ENCODE measurements around the gene APOB.

Gene APOB

GRCh38 chr2:20977520-20978180, 66.2 kb downstream of the APOB start:
- no peak for DNase-seq (ENCODE audit: low read depth in 2 of 2)

DNA sequence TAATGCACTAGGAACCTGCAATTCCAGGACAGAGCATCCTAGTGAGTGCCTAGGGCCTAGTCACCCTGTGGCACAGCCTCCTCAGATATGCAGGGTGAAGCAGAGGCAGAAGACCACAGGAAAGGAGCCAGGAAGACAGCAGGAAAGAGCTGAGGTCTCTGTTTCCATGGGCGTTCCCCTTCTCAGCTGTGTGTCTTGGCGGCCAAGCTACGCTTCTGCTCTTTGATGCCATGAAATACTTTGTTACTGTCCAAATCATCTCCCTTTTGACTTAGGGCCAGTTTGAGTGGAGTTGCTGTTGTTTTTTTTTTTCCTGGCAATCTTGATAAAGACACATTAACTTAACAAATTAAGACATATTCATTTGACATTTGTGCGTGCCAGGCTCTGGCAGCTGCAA, 67.3 kb downstream of the APOB start:
- DNase-seq (ENCODE audit: low read depth in 2 of 2) = no peak

- DNase-seq (ENCODE audit: low read depth in 2 of 2) = no peak
These were observed 70.9 kb downstream of the APOB start for GRCh38 chr2:20972792-20973565.

DNA sequence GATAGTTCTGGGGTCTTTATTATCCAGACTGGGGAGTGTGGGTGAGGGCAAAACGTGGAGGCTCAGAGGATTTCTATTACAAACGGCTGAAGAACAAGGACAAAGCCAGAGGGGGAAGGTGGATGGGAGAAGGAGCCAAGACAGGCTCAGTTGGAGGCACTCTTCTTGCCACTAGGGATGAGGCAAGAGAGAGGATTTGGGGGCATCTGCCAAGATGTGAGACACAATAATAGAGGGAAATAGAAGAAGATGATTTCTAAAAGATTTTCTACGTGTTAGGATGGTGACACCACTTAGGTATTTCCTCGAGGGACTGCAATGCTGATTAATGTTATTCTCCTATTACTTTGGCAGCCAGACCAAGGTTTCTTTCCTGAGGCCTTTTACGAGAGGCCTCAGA, 71.8 kb downstream of the APOB start:
- DNase-seq (ENCODE audit: low read depth in 2 of 2) = no peak

DNA sequence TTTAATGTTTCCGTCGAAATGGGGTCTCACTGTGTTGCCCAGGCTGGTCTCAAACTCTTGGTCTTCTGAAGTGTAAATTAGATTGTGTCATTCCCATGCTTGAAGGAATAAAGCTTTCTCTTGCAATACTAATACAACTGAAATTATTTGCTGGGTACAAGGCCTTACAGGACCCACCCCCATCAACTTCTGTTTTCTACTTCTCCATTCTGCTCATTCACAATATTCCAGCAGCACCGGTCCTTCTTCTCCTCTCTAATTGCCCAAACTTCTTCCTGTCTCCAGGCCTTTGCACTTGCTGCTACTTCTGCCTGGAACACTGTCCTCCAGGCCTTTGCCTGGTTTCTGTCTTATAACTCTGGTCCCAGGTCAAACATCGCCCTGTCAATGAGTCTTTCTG, 73.8 kb downstream of the APOB start:
- no peak for DNase-seq (ENCODE audit: low read depth in 2 of 2)

GRCh38 chr2:20966061-20966595, 77.7 kb downstream of the APOB start:
- no peak for DNase-seq (ENCODE audit: low read depth in 2 of 2)

DNA sequence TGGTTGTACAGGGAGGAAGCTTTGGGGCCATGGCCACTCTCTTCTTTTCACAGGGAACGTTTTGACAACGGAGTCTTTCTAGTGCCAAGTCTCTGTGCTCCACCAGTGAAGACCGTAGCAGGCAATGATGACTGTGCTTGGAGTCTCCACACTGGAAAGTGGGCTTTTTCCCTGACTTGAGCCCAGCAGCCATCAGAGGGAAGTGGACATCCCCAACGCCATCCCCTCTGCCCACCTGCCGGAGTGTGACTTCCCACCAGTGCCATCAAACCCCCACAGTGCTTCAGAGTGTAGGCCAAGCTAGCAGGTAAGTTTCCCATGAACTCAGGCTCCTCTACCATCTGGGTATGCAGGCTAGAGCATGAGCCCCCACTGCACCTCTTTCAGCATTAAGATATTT, 78.7 kb downstream of the APOB start:
- no peak for DNase-seq (ENCODE audit: low read depth in 2 of 2)

DNA sequence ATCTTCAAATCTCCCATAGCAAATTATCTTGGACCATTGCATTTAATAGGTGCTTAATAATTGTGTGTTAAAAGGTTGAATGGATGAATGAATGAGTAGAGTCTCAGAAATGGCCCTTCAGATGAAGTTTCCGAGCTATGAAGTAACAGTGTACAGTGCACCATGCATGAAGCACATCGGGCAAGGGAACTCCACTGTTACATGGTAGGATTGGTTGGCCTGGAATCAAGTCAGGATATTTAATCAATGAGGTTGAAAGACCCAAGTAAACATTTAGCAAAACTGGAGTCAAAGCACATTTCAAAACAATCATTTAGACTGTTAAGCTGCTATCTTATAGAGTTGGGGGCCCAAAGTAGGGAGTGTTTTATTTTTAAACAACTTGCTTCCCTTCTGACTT, 80.0 kb downstream of the APOB start:
- no peak for DNase-seq (ENCODE audit: low read depth in 2 of 2)

DNA sequence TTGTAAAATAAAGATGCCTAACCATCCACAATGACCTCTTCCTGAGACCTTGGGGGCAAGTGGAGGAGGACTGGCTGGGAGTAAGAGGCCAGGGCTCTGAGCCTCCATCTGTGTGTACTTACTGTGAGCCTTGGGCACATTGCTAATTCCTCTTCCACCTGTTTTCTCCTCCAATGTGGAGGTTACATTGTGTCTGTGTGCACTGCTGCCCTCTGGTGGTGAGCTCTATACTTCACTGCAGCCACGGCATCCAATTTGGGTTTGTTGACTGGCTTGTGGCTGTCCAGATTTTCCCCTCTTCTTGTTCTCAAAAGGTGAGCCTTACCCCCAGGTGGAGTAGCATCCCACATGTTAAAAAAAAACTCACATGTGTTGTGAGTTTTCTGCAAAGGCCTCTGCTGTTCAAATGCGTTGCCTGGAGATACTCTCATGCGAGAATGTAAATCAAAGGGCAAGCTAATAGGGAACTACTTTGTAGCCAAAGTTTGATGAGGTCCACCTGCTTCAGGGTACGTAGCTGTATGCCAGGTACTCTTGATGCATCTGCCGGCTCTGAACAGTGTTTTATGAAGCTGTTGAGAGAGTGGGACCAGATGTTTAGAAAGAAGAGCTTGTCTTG, 80.8 kb downstream of the APOB start:
- peak; percentile 35 to 36 for DNase-seq (ENCODE audit: low read depth in 2 of 2)

DNA sequence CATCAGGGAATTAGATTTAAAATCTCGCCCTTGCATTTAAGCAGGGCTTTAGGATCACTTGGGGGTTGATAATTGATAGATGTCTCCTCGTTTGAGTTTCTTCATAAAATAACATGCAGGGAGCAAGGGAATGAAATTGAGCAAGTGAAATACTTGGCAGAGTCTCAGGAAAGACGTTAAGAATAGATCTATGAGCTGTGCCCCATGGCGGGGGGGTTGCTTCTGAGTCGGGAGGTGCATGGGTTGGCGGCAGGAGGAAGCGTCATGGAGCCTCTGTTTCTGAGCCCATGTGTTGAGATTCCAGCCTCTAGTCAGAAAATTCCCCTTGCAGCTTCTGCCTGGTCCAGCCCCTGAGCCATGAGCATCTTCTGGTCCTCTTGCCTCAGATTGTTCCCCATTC, 82.0 kb downstream of the APOB start:
- no peak for DNase-seq (ENCODE audit: low read depth in 2 of 2)

GRCh38 chr2:20960003-20960402, 83.9 kb downstream of the APOB start:
- no peak for DNase-seq (ENCODE audit: low read depth in 2 of 2)

- no peak for DNase-seq (ENCODE audit: low read depth in 2 of 2)
These were observed 84.6 kb downstream of the APOB start for GRCh38 chr2:20959252-20959651.

- no peak for DNase-seq (ENCODE audit: low read depth in 2 of 2)
These were observed 85.9 kb downstream of the APOB start for GRCh38 chr2:20957788-20958525.

- no peak for DNase-seq (ENCODE audit: low read depth in 2 of 2)
These were observed 88.4 kb downstream of the APOB start for GRCh38 chr2:20955277-20956026.

DNA sequence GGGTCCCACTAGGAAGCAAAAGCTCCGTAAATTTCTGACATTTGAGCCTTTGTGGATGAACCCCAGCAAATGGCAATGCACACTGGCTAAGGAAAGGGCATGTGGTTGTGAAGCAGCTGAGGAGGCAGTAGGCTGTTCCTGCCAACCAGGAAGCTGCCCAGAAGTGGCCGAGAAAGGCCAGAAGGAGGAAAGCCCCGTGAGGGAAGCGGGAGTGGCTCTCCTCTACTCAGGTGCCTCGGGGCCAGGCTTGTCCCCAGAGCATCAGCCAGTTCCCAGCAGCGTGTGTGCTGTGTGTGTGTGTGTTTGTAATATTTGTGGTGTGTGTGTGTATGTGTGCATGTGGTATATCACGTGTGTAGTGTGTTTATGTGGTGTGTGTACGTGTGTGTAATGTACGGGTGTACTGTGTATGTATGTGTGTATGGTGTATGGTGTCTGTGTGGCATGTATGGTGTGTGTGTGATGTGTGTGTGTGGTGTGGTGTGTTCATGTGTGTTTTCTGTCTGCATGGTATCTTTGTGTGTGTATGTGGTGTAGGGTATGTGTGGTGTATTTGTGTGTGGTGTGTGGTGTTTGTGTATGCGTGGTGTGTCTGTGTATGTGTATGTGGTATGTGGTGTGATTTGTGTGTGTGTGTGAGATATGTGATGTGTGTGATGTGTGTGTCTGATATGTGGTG, 90.6 kb downstream of the APOB start:
- no peak for DNase-seq (ENCODE audit: low read depth in 2 of 2)
